GM12873 (cell line): ENCODE data around the gene VAV2.

Experiments
- TF ChIP-seq, protein P1 (sequence below): IDR thresholded peaks from 2 replicates; pipeline ENCODE4 v1.5.1; 2012; ENCODE audit warnings: low read depth, mild to moderate bottlenecking, moderate library complexity, low read length, control low read depth; ENCODE audit not compliant: insufficient read depth; ENCODE audit errors: missing control alignments

VAV2 gene

DNA sequence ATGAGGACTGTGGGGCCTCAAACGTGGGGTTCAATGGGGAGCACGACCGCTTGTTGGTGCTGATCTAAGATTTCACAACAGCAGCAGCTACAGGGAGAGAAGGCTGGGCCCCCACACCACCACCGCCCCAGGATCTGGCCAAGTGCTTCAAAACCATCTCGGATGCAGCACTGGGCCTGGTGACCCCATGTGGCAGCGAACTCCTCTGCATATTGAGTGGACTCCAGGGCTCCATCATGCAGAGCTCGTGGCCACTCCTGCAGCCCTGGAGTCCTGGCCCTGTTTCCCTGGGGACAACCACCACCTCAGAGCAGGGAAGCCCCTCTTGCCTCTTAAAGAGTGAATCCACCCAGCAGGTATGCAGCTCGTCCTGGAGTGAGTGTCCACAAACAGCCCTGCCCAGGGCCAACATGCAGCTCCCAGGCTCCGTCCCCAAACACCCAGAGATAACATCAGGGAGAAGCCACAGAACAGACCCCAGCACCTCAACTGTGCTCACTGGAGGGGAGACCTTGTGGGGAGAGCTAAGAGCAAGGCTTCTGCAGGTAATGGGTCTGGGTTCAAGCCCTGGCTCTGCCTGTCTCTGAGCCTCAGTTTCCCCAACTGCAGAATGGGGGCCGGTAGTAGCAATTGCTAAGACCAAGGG is 150.8 kb downstream of the VAV2 start:
- TF ChIP-seq, protein P1, sequence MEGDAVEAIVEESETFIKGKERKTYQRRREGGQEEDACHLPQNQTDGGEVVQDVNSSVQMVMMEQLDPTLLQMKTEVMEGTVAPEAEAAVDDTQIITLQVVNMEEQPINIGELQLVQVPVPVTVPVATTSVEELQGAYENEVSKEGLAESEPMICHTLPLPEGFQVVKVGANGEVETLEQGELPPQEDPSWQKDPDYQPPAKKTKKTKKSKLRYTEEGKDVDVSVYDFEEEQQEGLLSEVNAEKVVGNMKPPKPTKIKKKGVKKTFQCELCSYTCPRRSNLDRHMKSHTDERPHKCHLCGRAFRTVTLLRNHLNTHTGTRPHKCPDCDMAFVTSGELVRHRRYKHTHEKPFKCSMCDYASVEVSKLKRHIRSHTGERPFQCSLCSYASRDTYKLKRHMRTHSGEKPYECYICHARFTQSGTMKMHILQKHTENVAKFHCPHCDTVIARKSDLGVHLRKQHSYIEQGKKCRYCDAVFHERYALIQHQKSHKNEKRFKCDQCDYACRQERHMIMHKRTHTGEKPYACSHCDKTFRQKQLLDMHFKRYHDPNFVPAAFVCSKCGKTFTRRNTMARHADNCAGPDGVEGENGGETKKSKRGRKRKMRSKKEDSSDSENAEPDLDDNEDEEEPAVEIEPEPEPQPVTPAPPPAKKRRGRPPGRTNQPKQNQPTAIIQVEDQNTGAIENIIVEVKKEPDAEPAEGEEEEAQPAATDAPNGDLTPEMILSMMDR = no peak

DNA sequence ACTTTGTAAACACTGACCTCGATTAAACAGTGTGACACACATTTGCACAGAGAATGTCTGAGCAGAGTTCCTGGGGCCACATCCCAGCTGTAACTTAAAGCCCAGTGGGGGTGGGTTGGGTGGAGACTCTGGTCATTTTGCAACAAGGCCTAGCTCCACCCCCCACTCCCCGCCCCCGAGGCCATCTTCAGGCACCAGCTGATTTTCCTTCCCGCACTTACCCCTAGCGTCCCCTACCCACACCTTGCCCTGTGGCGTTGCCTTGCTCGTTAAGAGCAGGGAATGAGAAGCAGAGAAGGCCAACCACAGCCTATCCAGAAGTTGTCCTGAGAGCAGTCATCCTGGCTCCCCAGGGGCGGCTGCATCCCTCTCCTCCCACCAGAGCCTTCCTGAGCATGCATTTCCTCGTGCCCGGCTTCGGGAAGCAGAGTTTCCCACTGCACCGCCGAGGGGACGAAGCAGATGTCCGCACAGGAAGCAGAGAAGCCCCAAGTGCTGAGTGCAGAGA is 152.2 kb downstream of the VAV2 start:
- TF ChIP-seq, protein P1 = no peak

GRCh38 chr9:133838859-133839507 is 153.1 kb downstream of the VAV2 start:
- TF ChIP-seq, protein P1 = no peak

- TF ChIP-seq, protein P1 = no peak
Observed at GRCh38 chr9:133837627-133838597, 154.2 kb downstream of the VAV2 start.

- TF ChIP-seq, protein P1 = no peak
Observed at GRCh38 chr9:133836818-133837217, 155.3 kb downstream of the VAV2 start.

DNA sequence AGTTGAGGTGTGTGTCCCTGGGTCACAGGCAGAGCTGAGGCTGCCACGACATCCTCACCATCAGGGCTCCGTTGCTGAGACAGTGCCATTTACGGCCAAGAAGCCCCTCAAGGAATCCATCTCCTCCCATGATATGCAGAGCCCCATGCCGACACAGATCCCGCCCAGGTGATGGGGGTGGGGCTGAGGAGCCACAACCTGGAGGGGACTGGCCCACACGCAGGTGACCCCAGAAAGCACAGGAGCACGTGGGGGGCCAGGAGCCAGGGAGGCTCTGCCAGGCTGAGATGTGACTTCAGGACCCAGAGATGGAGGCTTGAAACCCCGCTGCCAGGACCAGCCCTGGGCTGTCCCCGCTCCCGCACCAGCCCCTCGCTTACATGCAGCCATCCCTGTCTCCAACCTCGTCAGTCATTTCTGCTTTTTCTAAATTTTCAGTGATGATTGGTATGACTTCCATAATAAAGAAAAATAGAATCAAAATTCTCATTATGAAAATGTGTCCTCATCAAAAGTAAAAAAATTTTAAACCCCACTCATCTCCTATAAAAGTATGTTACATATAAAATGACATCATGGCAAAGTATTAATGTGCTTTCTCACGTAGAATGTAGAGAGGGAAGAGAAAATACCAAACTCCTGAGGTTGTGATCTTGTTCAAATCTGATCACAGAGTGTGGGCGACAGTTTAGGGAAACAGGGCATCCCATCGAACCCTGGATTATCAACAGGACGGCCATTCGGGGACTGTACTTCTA is 155.9 kb downstream of the VAV2 start:
- TF ChIP-seq, protein P1 = no peak
